ENCODE results near the gene ITGA6. TPM values are rescaled to one million over a fixed set of nuclear protein-coding genes. Genes with fewer than 3 reads are reported as not detected.

ITGA6 gene
- total RNA-seq, 3 donors from 2014 or later = 4.2 to 7.0 (median 5.8) TPM

GRCh38 chr2:172554352-172555271 is 127.2 kb downstream of the ITGA6 start:
- Mint-ChIP-seq H3K4me3 (peak overlapping the region; percentile 91), H3K27me3 (ENCODE audit: low read depth) (no peaks in the 10 kb centered on the region), H3K36me3 (ENCODE audit: insufficient read depth) (peaks cover 5% of the 10 kb centered on the region), H3K9me3 (no peaks in the 10 kb centered on the region), H3K4me1 (ENCODE audit: low read depth) (peaks cover 62% of the 10 kb centered on the region)
- DNase-seq = no peak
- no peak for ATAC-seq

- no peaks in the 10 kb centered on the region for H3K9me3 Mint-ChIP-seq
- H3K4me1 Mint-ChIP-seq (ENCODE audit: low read depth) = peaks cover 56% of the 10 kb centered on the region
- peak in 1 of 2 donors; percentile 18 for ATAC-seq
- peaks cover 5% of the 10 kb centered on the region for H3K36me3 Mint-ChIP-seq (ENCODE audit: insufficient read depth)
- peak overlapping the region; percentile 91 for H3K4me3 Mint-ChIP-seq
- no peaks in the 10 kb centered on the region for H3K27me3 Mint-ChIP-seq (ENCODE audit: low read depth)
- no peak for DNase-seq
Measured at GRCh38 chr2:172555272-172555521, 127.8 kb downstream of the ITGA6 start.

Other genes starting within 250 kb of the ITGA6 start
- gene PDK1, start 128.5 kb downstream of the ITGA6 start, total RNA-seq = 10 to 100 TPM; 18.3 to 22.9 (median 19.5) TPM